Kidney epithelial cell (primary cell): Measurements from ENCODE around the gene IL12RB1. TPM values are rescaled to one million over a fixed set of nuclear protein-coding genes. Genes with fewer than 3 reads are reported as not detected.
"Not testable (repeated sequence)": the region's sequence is repeated elsewhere in the genome, so short reads cannot be mapped to it uniquely, and the experiment has no call there.

ENCODE experiments used
- DNase-seq: peaks from one replicate; pipeline ENCODE4 v3.0.0-alpha.2; 2010; ENCODE audit warnings: low read depth
- H3K27me3 ChIP-seq: 2 replicates; pipeline ENCODE4 v1.6.0; 2011; ENCODE audit warnings: low read length; ENCODE audit not compliant: control insufficient read depth, insufficient read depth
- H3K36me3 ChIP-seq: 2 replicates; pipeline ENCODE4 v1.5.1; 2011; ENCODE audit warnings: low read length; ENCODE audit not compliant: control insufficient read depth, insufficient read depth
- H3K4me3 ChIP-seq: 2 replicates; pipeline ENCODE4 v1.5.1; 2011; ENCODE audit warnings: low read depth, mild to moderate bottlenecking, control low read depth, low read length
- total RNA-seq: library from RNA; depleted of rRNA; stranded (reverse); fragments of >200 nt; gene quantifications from 2 replicates; pipeline ENCODE4 v1.2.3, GENCODE V29; 2015
- TF ChIP-seq, protein P1 (sequence below): IDR thresholded peaks from 2 replicates; pipeline ENCODE4 v1.5.1; 2011; ENCODE audit warnings: mild to moderate bottlenecking, moderate library complexity, low read length, control low read depth, inconsistent platforms; ENCODE audit not compliant: insufficient read depth, poor library complexity, severe bottlenecking

IL12RB1 gene
- total RNA-seq, 1 donor from 2014 or later = not detected

DNA sequence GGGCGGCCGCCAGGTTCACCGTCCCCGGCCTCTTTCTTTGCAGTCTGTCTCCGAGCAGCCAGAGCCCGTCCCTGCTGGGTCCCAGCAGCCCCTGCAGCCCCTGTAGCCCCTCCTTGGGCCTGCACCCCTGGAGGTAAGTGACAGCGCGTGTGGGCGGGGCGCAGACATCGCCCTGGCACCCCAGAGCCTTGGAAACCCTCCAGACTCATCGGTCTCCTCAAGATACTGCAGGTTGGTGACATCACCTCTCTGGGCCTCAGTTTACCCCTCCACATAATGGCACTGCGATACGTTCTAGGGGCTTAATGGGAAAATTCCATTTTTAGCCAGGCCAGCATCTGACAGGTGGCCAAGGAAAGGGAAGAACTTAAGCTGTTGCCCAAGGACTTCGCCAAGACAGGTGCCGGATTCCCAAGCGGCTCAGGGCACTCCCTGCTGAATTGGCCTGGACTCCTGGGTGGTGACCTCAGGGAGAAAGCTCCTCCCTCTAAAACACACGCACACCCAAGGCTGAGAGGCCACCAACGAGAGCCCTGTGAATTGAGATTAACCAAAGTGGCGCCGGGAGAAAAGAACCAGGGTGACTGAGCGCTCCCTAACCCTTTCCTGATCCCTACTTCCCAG, 24.0 kb upstream of the IL12RB1 start:
- H3K4me3 ChIP-seq = peak overlapping the region; percentile 80
- H3K27me3 ChIP-seq = peaks cover 5% of the 10 kb centered on the region
- TF ChIP-seq, protein P1, sequence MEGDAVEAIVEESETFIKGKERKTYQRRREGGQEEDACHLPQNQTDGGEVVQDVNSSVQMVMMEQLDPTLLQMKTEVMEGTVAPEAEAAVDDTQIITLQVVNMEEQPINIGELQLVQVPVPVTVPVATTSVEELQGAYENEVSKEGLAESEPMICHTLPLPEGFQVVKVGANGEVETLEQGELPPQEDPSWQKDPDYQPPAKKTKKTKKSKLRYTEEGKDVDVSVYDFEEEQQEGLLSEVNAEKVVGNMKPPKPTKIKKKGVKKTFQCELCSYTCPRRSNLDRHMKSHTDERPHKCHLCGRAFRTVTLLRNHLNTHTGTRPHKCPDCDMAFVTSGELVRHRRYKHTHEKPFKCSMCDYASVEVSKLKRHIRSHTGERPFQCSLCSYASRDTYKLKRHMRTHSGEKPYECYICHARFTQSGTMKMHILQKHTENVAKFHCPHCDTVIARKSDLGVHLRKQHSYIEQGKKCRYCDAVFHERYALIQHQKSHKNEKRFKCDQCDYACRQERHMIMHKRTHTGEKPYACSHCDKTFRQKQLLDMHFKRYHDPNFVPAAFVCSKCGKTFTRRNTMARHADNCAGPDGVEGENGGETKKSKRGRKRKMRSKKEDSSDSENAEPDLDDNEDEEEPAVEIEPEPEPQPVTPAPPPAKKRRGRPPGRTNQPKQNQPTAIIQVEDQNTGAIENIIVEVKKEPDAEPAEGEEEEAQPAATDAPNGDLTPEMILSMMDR = no peak
- H3K36me3 ChIP-seq = no peaks in the 10 kb centered on the region
- DNase-seq = no peak

DNA sequence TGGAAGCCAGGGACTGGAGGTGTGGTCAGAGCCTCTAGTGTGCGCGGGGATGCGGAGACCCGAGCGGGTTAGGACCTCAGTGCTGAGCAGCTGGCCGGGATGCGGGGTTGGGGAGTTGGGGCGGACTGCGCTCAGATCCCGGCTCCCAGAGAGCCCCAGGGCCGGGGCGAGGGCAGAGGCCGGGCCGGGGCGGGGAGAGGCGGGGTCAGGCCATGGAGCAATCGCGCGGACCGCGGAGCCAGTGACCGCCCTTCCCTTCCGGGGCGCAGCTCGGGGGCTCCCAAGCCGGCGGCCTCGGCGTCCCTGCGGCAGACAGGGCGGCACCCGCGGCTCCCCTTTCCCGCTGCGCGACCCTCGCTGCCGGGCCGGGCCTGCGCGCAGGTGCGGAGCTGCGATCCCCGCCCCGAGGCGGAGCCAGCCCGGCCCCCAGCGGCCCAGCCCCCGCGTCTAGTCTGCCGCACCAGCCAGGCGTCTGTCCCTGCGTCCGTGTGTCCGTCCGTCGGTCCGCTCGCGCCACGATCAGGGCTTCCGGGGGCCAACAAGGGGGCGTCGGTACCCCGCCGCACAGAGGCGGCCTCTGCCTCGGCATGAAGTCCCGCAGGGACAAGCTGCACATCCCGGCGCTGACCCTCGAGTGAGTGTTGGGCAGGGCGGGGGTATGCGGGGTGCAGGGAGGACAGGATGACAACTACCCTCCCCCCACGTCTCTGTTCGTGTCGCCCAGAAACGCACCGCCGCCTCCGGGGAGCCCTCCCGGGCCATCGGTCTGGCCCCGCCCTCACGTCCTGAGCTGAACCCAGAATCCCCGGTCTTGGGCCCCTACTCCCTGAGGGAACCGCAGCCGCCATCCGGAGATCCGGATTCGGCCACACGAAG, 23.2 kb upstream of the IL12RB1 start:
- Histone ChIP-seq H3K27me3 (peaks cover 5% of the 10 kb centered on the region), H3K4me3 (peak overlapping the region; percentile 80), H3K36me3 (no peaks in the 10 kb centered on the region)
- DNase-seq = no peak
- TF ChIP-seq, protein P1 = no peak

GRCh38 chr19:18109341-18109732, 22.6 kb upstream of the IL12RB1 start:
- TF ChIP-seq, protein P1 = no peak
- no peak for DNase-seq
- Histone ChIP-seq H3K4me3 (peak overlapping the region; percentile 80), H3K27me3 (peaks cover 5% of the 10 kb centered on the region), H3K36me3 (no peaks in the 10 kb centered on the region)

GRCh38 chr19:18108897-18109296, 22.2 kb upstream of the IL12RB1 start:
- Histone ChIP-seq H3K4me3 (no peak overlapping the region), H3K27me3 (peaks cover 5% of the 10 kb centered on the region), H3K36me3 (no peaks in the 10 kb centered on the region)
- TF ChIP-seq, protein P1 = no peak
- DNase-seq = no peak

DNA sequence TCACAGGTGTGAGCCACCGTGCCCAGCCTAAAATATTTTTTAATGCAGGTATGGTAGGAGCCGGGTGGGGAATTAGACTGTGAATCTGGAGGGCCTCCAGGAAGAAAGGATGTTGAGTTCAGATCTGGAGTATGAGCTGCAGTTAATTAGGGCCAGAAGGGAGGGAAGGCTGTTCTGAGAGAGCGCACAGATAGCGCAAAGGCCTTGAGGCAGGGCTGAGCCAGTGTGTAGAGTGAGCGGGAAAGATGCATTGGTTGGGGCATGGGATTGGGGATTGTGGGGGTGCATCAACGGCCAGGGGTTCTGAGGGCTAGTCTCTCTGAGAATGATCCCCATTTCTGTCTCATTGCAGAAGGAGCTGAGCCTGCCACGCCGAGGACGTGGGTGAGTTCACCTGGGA, 20.5 kb upstream of the IL12RB1 start:
- TF ChIP-seq, protein P1 = no peak
- DNase-seq = no peak
- H3K4me3 ChIP-seq = no peak overlapping the region
- no peaks in the 10 kb centered on the region for H3K36me3 ChIP-seq
- H3K27me3 ChIP-seq = peaks cover 8% of the 10 kb centered on the region

DNA sequence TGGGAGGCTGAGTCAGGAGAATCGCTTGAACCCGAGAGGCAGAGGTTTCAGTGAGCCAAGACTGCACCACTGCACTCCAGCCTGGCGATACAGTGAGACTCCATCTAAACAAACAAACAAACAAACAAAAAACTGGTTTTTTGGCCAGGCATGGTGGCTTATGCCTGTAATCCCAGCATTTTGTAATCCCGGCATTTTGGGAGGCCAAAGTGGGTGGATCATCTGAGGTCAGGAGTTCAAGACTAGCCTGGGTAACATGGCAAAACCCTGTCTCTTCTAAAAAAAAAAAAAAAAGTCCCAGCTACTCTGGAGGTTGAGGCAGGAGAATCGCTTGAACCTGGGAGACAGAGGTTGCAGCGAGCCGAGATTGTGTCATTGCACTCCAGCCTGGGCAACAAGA, 18.5 kb upstream of the IL12RB1 start:
- H3K36me3 ChIP-seq, DNase-seq, H3K4me3 ChIP-seq: not testable (repeated sequence)
- H3K27me3 ChIP-seq = peaks cover 10% of the 10 kb centered on the region
